Lower leg skin (tissue), 3 donors: ENCODE data around the gene PLXNA2.

Experiments used
- CTCF ChIP-seq, 3 donors: fragments of 450-650 bp; IDR thresholded peaks; one replicate each; pipeline ENCODE4 v1.5.1; 2016; ENCODE audit warnings: antibody characterized with exemption in 3 of 3, mild to moderate bottlenecking in 3 of 3, moderate library complexity in 2 of 3
- POLR2A ChIP-seq, 2 donors: fragments of 450-650 bp; IDR thresholded peaks; one replicate each; pipeline ENCODE4 v1.6.1; 2016 to 2017; ENCODE audit warnings: antibody characterized with exemption in 2 of 2, mild to moderate bottlenecking in 1 of 2, moderate library complexity in 1 of 2

DNA sequence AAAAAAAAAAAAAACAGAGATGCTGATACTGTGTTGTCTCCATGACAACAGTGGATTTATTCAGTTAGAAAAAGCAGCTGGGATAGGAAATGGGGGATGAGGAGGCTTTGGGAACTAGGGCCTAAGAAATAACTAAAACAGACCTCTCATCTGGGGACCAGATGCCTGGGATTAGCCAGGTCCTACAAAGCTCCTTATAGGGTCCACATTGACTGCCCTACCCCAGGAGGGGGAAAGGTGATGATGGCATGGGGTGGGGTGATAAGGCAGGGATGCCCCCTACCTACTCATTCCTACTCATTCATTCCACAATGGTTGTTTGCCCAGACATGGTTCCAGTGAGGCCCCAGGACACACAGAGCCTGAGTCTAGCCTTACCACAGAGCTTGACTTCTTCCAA lies 131.2 kb downstream of the PLXNA2 start:
- no peak for TF ChIP-seq POLR2A (IDR thresholded peaks at IDR 0.05)
- TF ChIP-seq CTCF (IDR thresholded peaks at IDR 0.05) = no peak
